ENCODE measurements around the gene CHML.

CHML gene

DNA sequence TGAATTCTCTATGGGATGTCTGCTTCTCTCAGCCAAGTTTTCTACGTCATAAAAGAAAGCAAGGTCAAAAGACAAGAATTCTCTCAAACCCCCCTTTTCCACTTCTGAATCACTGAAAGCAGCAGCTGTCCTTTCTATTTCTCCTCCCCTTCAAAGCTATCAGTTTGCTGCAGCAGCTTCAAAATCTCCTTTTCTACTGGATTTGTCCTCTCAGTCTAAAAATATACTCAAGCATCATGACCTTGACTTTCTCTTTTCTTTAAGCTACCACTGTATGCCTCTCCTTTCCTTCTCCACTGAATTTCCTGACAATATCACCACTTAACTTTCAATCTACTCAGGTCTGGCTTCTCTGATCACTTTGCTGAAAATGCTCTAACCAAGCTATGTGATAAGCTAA lies 13.8 kb upstream of the CHML start:
- no peak overlapping the region for H3K4me2 ChIP-seq (ENCODE audit: low read depth, low read length, poor library complexity, severe bottlenecking)

DNA sequence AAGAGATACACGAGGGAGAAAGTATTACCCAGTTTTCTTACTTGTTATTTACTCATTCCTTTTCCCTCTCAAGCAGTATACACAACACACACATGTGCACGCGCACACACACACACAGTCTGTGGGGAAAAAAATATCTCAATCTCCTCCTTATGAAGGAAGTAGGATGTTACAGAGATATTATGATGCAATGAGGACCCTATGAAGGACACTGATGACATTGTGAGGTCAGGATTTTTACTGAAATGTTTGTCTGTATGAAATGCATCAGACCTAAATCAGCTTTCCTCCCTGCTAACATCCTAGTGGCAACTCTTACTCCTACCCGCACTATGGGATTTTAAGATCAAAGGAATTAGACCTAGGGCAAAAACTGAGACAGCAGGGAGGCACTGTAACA lies 11.8 kb upstream of the CHML start, which contains the start of gene WDR64:
Gene WDR64, plus strand, starts transcription at position 270 of the 400 bp plus-strand sequence. CDS start 204 bp downstream, outside the sequence.
- Histone ChIP-seq H3K27me3 (ENCODE audit: low read length) (no peaks in the 10 kb centered on the region), H3K79me2 (ENCODE audit: insufficient read depth, low read length) (no peaks in the 10 kb centered on the region), H3F3A (ENCODE audit: insufficient read depth) (no peaks in the 10 kb centered on the region), H3K36me3 (ENCODE audit: low read length) (no peaks in the 10 kb centered on the region), H3K9ac (ENCODE audit: low read length) (no peak within 1 kb of the TSS), H3K9me2 (replicated peaks; ENCODE audit: insufficient read depth, low read length) (no peaks in the 10 kb centered on the region), H3K4me3 (ENCODE audit: insufficient read depth, low read length, poor library complexity, severe bottlenecking) (no peak within 1 kb of the TSS), H3K27ac (ENCODE audit: low read depth, low read length) (no peak within 1 kb of the TSS), H3K4me2 (ENCODE audit: low read depth, low read length, poor library complexity, severe bottlenecking) (no peak within 1 kb of the TSS), H4K20me1 (ENCODE audit: low read depth, low read length) (no peaks in the 10 kb centered on the region), H3K9me3 (ENCODE audit: insufficient read depth, low read length) (no peaks in the 10 kb centered on the region), H2AFZ (ENCODE audit: low read depth, low read length, severe bottlenecking) (no peak within 1 kb of the TSS)
- TF ChIP-seq, protein P1, sequence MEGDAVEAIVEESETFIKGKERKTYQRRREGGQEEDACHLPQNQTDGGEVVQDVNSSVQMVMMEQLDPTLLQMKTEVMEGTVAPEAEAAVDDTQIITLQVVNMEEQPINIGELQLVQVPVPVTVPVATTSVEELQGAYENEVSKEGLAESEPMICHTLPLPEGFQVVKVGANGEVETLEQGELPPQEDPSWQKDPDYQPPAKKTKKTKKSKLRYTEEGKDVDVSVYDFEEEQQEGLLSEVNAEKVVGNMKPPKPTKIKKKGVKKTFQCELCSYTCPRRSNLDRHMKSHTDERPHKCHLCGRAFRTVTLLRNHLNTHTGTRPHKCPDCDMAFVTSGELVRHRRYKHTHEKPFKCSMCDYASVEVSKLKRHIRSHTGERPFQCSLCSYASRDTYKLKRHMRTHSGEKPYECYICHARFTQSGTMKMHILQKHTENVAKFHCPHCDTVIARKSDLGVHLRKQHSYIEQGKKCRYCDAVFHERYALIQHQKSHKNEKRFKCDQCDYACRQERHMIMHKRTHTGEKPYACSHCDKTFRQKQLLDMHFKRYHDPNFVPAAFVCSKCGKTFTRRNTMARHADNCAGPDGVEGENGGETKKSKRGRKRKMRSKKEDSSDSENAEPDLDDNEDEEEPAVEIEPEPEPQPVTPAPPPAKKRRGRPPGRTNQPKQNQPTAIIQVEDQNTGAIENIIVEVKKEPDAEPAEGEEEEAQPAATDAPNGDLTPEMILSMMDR (IDR thresholded peaks at IDR 0.05; ENCODE audit: insufficient read depth, low read length, poor library complexity, severe bottlenecking) = no peak
- TF ChIP-seq EZH2phosphoT487 (conservative IDR thresholded peaks at IDR 0.05; ENCODE audit: low read length) = no peak

More for the DNA sequence above, 13.8 kb upstream of the CHML start:
- no peak overlapping the region for H2AFZ ChIP-seq (ENCODE audit: low read depth, low read length, severe bottlenecking)
- H3K9ac ChIP-seq (ENCODE audit: low read length) = no peak overlapping the region
- H3K9me2 ChIP-seq (replicated peaks; ENCODE audit: insufficient read depth, low read length) = no peaks in the 10 kb centered on the region
- H3K9me3 ChIP-seq (ENCODE audit: insufficient read depth, low read length) = no peaks in the 10 kb centered on the region
- H3K4me3 ChIP-seq (ENCODE audit: insufficient read depth, low read length, poor library complexity, severe bottlenecking) = no peak overlapping the region
- TF ChIP-seq, protein P1 (IDR thresholded peaks at IDR 0.05; ENCODE audit: insufficient read depth, low read length, poor library complexity, severe bottlenecking) = no peak
- no peak for TF ChIP-seq EZH2phosphoT487 (conservative IDR thresholded peaks at IDR 0.05; ENCODE audit: low read length)
- no peaks in the 10 kb centered on the region for H3K36me3 ChIP-seq (ENCODE audit: low read length)
- no peaks in the 10 kb centered on the region for H3K79me2 ChIP-seq (ENCODE audit: insufficient read depth, low read length)
- H3F3A ChIP-seq (ENCODE audit: insufficient read depth) = no peaks in the 10 kb centered on the region
- H3K27ac ChIP-seq (ENCODE audit: low read depth, low read length) = no peak overlapping the region
- H4K20me1 ChIP-seq (ENCODE audit: low read depth, low read length) = no peaks in the 10 kb centered on the region
- no peaks in the 10 kb centered on the region for H3K27me3 ChIP-seq (ENCODE audit: low read length)

DNA sequence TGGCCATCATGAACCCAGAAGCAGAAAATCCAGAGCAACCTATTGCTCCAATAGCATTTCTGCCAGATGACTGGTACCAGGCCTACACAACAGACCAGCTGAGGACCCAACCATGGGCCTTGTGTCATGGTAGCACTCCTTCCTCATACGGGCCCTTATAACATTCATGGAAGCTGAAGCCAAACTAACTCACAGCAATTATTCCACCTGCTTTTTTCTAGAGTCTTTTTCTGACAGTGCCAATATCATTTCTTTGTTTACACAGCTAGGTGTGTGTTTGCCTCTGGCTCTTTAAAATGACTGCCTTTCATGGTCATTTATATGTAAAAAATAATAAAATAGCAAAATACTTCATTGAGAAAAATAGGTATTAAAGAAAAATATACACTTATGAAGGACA lies 8.0 kb upstream of the CHML start:
- Histone ChIP-seq H2AFZ (ENCODE audit: low read depth, low read length, severe bottlenecking) (no peak overlapping the region), H3K4me3 (ENCODE audit: insufficient read depth, low read length, poor library complexity, severe bottlenecking) (no peak overlapping the region)
- TF ChIP-seq, protein P1 (IDR thresholded peaks at IDR 0.05; ENCODE audit: insufficient read depth, low read length, poor library complexity, severe bottlenecking) = no peak
- TF ChIP-seq EZH2phosphoT487 (conservative IDR thresholded peaks at IDR 0.05; ENCODE audit: low read length) = no peak

More for the DNA sequence above, 8.0 kb upstream of the CHML start:
- Histone ChIP-seq H3K9me3 (ENCODE audit: insufficient read depth, low read length) (no peaks in the 10 kb centered on the region), H3K36me3 (ENCODE audit: low read length) (no peaks in the 10 kb centered on the region), H3K4me2 (ENCODE audit: low read depth, low read length, poor library complexity, severe bottlenecking) (no peak overlapping the region), H3F3A (ENCODE audit: insufficient read depth) (no peaks in the 10 kb centered on the region), H3K9me2 (replicated peaks; ENCODE audit: insufficient read depth, low read length) (no peaks in the 10 kb centered on the region), H3K27ac (ENCODE audit: low read depth, low read length) (no peak overlapping the region), H3K9ac (ENCODE audit: low read length) (no peak overlapping the region), H3K27me3 (ENCODE audit: low read length) (no peaks in the 10 kb centered on the region), H3K79me2 (ENCODE audit: insufficient read depth, low read length) (no peaks in the 10 kb centered on the region), H4K20me1 (ENCODE audit: low read depth, low read length) (no peaks in the 10 kb centered on the region)
